ENCODE results near the gene OPN3.

DNA sequence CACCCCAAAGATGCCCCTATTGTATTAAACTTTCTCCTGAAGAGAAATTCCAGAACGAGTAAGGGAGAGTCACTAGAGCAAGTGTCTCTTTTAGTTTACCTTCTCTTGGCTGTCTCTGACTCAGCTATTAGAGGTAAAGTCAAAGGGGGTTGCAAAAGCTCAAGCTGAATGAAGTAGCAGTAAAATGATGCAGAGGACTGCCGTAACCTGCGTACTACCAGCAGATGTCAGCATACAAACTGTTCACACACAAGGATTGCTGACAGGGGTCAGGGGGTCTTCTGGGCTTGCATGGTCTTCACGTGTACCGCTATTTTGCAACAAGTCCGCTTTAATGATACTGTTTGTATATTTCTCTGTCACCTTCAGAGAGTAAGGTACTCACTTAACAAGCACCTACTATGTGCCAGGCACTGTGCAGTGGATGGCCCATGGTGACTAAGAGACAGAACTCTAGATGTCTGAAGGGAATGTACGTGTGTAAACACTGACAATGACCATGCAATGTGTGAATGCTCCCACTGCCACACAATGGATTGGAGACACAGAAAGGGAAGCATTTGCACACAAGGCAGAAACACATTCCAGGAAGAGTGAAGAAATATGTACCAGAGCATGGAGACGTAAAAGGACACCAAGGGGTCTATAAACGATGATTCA is 34.9 kb downstream of the OPN3 start:
- no peak for TF ChIP-seq POLR2A (IDR thresholded peaks at IDR 0.05; ENCODE audit: low read depth, low read length)
- TF ChIP-seq POLR2AphosphoS5 (IDR thresholded peaks at IDR 0.05; ENCODE audit: low read depth, low read length) = no peak
- no peak for TF ChIP-seq TAF1 (IDR thresholded peaks at IDR 0.05; ENCODE audit: low read depth, low read length)

Data from GM12891 (cell line).